Bronchial epithelial cell (primary cell): ENCODE results near the gene C20orf202. TPM values are rescaled to one million over a fixed set of nuclear protein-coding genes. Genes with fewer than 3 reads are reported as not detected.

Experiments used
- DNase-seq: peaks from one replicate; pipeline ENCODE4 v3.0.0-alpha.2; 2010; ENCODE audit warnings: low read depth
- FAIRE-seq: peaks from 2 replicates; lab custom pipeline; 2011; peaks lifted over from hg19 to GRCh38; lab: Jason Lieb, UNC
- H3K27me3 ChIP-seq: 2 replicates; pipeline ENCODE4 v1.5.1; 2011; ENCODE audit warnings: low read length; ENCODE audit not compliant: control insufficient read depth, insufficient read depth
- H3K36me3 ChIP-seq: 2 replicates; pipeline ENCODE4 v1.5.1; 2011; ENCODE audit warnings: low read length; ENCODE audit not compliant: control insufficient read depth, insufficient read depth
- H3K4me3 ChIP-seq: 2 replicates; pipeline ENCODE4 v1.5.1; 2011; ENCODE audit warnings: mild to moderate bottlenecking, low read depth, low read length, control low read depth
- total RNA-seq: library from RNA; depleted of rRNA; stranded (reverse); fragments of >200 nt; gene quantifications from 2 replicates; pipeline ENCODE4 v1.2.1, GENCODE V29; 2014
- TF ChIP-seq, protein P1 (sequence below): IDR thresholded peaks from 2 replicates; pipeline ENCODE4 v1.5.1; 2011; ENCODE audit warnings: mild to moderate bottlenecking, moderate library complexity, low read length, control low read depth, inconsistent platforms; ENCODE audit not compliant: insufficient read depth, severe bottlenecking

C20orf202 gene
- total RNA-seq, 1 donor from 2014 or later = not detected

DNA sequence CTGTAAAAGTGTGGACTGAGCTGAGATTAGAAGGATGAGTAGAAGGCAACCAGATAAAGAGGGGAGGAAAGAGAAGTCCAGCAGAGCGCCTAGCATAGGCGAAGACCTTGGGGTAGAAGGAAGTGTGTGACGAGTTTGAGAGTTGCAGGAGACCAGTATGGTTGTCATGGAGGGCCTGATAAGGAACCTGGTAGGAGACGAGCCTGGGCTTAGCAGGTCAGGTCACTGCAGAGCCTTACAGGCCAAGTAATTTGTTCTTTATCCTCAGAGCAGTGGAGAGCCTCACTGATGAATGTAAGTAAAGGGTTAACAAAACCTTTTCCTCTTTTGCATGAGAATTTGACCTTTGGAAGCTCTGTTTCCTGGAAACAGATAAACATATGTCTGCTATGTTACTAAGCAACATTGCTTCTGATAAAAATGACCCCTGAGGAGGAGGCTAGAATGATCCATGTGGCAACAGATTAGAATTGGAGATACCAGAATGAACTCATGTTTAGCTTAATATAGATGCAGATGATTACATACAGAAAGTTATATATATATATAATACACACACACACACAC lies 15.6 kb upstream of the C20orf202 start:
- TF ChIP-seq, protein P1, sequence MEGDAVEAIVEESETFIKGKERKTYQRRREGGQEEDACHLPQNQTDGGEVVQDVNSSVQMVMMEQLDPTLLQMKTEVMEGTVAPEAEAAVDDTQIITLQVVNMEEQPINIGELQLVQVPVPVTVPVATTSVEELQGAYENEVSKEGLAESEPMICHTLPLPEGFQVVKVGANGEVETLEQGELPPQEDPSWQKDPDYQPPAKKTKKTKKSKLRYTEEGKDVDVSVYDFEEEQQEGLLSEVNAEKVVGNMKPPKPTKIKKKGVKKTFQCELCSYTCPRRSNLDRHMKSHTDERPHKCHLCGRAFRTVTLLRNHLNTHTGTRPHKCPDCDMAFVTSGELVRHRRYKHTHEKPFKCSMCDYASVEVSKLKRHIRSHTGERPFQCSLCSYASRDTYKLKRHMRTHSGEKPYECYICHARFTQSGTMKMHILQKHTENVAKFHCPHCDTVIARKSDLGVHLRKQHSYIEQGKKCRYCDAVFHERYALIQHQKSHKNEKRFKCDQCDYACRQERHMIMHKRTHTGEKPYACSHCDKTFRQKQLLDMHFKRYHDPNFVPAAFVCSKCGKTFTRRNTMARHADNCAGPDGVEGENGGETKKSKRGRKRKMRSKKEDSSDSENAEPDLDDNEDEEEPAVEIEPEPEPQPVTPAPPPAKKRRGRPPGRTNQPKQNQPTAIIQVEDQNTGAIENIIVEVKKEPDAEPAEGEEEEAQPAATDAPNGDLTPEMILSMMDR = no peak
- Histone ChIP-seq H3K4me3 (no peak overlapping the region), H3K36me3 (no peaks in the 10 kb centered on the region), H3K27me3 (peaks cover 16% of the 10 kb centered on the region)
- FAIRE-seq (no peak), DNase-seq (no peak)

DNA sequence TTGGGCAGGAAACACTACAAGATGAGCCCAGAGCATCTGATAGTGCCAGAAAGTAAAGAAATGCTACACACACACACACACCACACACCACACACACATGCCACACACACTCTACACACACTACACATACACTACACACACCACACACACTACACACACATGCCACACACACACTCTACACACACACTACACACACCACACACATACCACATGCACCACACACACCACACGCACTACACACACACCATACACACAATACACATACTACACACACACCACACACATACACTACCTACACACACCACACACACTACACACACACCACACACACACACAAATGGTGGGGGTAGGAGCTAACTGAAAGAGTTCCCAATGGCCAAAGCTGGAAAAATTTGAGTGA lies 14.9 kb upstream of the C20orf202 start:
- DNase-seq (no peak), FAIRE-seq (peak; percentile 43)
- Histone ChIP-seq H3K36me3 (no peaks in the 10 kb centered on the region), H3K4me3 (no peak overlapping the region), H3K27me3 (peaks cover 14% of the 10 kb centered on the region)
- TF ChIP-seq, protein P1 = no peak

DNA sequence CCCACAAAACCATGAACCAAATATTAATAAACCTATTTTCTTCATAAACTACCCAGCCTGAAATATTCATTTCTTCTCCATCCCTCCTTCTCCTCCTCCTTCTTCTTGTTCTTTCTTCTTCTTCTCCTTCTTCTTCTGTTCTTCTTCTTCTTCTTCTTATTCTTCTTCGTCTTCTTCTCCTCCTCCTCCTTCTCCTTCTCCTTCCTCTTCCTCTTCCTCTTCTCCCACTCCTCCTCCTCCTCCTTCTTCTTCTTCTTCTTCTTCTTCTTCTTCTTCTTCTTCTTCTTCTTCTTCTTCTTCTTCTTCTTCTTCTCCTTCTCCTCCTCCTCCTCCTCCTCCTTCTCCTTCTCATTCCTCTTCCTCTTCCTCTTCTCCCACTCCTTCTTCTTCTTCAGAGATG lies 13.4 kb upstream of the C20orf202 start:
- FAIRE-seq (no peak), DNase-seq (no peak)
- TF ChIP-seq, protein P1 = no peak
- H3K27me3 ChIP-seq = peaks cover 8% of the 10 kb centered on the region
- H3K4me3 ChIP-seq = no peak overlapping the region
- no peaks in the 10 kb centered on the region for H3K36me3 ChIP-seq

DNA sequence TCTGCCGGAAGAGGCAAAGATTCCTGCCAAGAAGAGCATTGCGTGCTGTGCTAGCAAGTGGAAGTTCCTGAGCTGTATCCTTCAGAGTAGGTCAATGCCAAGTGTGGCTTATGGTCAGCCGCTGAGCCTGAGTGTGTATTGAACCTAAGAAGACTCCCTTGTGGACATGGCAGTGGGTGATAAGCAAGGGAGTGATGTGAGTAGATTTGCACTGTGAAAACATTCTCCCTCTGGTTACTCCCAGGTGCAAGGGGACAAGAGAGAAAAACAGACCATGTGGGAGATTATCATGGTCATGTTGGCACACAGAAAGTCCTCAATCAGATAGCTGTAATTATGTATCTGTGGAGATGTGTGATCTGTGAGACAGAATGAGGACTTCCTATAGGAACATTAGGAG lies 12.4 kb upstream of the C20orf202 start:
- no peaks in the 10 kb centered on the region for H3K36me3 ChIP-seq
- no peak overlapping the region for H3K4me3 ChIP-seq
- H3K27me3 ChIP-seq = peaks cover 8% of the 10 kb centered on the region
- no peak for DNase-seq
- TF ChIP-seq, protein P1 = no peak
- no peak for FAIRE-seq

DNA sequence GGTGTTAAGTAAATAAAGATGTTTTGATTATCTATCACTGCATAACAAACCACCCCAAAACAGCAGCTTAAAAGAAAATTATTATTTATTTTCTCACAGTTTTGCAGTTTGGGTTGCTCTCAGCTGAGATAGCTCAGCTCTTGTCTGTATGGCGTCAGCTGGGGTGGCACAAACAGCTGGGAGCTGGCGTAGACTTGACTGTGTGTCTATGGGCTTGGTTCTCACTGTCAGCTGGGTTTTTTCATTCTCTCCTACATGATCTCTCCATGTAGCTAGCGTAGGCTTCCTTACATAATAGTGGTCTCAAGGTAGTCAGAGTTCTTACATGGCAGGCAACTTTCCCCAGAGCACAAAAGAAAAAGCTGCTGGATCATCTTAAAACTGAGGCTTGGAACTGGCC lies 12.0 kb upstream of the C20orf202 start:
- H3K27me3 ChIP-seq = peaks cover 6% of the 10 kb centered on the region
- TF ChIP-seq, protein P1 = no peak
- H3K36me3 ChIP-seq = no peaks in the 10 kb centered on the region
- FAIRE-seq (no peak), DNase-seq (no peak)
- no peak overlapping the region for H3K4me3 ChIP-seq

DNA sequence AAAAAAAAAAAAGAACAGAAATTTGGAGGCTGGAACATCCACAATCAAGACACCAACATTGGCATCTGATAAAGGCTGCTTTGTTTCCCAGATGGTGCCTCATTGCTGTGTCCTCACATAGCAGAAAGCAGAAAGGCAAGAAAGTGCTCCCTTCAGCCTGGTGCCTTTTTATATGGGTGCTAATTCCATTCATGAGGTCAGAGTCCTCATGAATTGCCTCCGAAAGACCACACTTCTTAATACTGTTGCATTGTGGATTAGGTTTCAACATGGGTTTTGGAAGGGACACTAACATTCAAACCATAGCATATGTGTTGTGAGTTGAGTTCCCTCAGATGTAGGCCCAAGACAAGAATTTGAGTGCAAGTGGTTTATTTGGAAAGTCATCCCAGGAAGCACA lies 8.0 kb upstream of the C20orf202 start:
- no peak for DNase-seq
- TF ChIP-seq, protein P1 = no peak
- Histone ChIP-seq H3K4me3 (no peak overlapping the region), H3K27me3 (peaks cover 2% of the 10 kb centered on the region), H3K36me3 (no peaks in the 10 kb centered on the region)
- no peak for FAIRE-seq
